Measurements from ENCODE around the gene CNTNAP2.

DNA sequence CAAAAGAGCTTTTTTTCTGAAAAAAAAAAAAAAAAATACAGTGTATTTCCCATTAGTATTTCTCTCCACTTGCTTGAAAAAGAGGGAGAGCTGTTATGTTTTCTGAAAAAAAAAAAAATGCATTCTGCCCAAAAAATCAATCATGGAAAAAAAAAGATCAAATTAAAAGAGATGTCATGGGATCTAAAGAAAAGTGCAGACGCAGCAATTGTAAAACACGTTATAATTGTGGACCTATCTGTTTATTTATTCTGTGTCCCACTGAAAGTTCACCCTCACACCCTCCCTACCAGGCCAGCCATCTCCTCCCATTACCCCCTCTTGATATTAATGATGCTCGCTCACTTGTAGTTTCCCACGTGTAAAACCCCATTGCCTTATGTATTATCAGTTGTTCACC, 1800.0 kb downstream of the CNTNAP2 start:
- no peak for TF ChIP-seq ZNF654 (tag by site-specific recombination; IDR thresholded peaks at IDR 0.05; ENCODE audit: low read depth)
- no peak for TF ChIP-seq ZNF548 (tag by site-specific recombination; IDR thresholded peaks at IDR 0.05)
- no peak for TF ChIP-seq ZNF121 (tag by site-specific recombination; IDR thresholded peaks at IDR 0.05)
- no peak for TF ChIP-seq ZNF830 (tag by site-specific recombination; IDR thresholded peaks at IDR 0.05; ENCODE audit: low read depth)
- TF ChIP-seq, protein P1, sequence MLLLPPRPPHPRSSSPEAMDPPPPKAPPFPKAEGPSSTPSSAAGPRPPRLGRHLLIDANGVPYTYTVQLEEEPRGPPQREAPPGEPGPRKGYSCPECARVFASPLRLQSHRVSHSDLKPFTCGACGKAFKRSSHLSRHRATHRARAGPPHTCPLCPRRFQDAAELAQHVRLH (tag by site-specific recombination; IDR thresholded peaks at IDR 0.05) = no peak
- TF ChIP-seq, protein P2, sequence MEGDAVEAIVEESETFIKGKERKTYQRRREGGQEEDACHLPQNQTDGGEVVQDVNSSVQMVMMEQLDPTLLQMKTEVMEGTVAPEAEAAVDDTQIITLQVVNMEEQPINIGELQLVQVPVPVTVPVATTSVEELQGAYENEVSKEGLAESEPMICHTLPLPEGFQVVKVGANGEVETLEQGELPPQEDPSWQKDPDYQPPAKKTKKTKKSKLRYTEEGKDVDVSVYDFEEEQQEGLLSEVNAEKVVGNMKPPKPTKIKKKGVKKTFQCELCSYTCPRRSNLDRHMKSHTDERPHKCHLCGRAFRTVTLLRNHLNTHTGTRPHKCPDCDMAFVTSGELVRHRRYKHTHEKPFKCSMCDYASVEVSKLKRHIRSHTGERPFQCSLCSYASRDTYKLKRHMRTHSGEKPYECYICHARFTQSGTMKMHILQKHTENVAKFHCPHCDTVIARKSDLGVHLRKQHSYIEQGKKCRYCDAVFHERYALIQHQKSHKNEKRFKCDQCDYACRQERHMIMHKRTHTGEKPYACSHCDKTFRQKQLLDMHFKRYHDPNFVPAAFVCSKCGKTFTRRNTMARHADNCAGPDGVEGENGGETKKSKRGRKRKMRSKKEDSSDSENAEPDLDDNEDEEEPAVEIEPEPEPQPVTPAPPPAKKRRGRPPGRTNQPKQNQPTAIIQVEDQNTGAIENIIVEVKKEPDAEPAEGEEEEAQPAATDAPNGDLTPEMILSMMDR (tag by site-specific recombination; IDR thresholded peaks at IDR 0.05) = no peak
